Measurements from ENCODE around the gene HPCAL1. TPM values are rescaled to one million over a fixed set of nuclear protein-coding genes. Genes with fewer than 3 reads are reported as not detected.

The HPCAL1 gene
- total RNA-seq, 1 donor from 2014 or later = 62.4 TPM

GRCh38 chr2:10344105-10345066 lies 41.7 kb downstream of the HPCAL1 start:
- Mint-ChIP-seq H3K4me3 (no peak overlapping the region), H3K27ac (no peak overlapping the region), H3K9me3 (no peaks in the 10 kb centered on the region), H3K36me3 (ENCODE audit: low read depth) (peaks cover 4% of the 10 kb centered on the region), H3K4me1 (ENCODE audit: low read depth) (peaks cover 34% of the 10 kb centered on the region), H3K27me3 (ENCODE audit: insufficient read depth) (no peaks in the 10 kb centered on the region)
- DNase-seq (ENCODE audit: low spot score) = no peak
- intact Hi-C loops (cut with micrococcal nuclease) = no loop called here

- DNase-seq (ENCODE audit: low spot score) = no peak
- no peak overlapping the region for H3K4me3 Mint-ChIP-seq
- no peak overlapping the region for H3K27ac Mint-ChIP-seq
- H3K27me3 Mint-ChIP-seq (ENCODE audit: insufficient read depth) = no peaks in the 10 kb centered on the region
- H3K9me3 Mint-ChIP-seq = no peaks in the 10 kb centered on the region
- H3K36me3 Mint-ChIP-seq (ENCODE audit: low read depth) = peaks cover 4% of the 10 kb centered on the region
- intact Hi-C loops (cut with micrococcal nuclease) = no loop called here
- H3K4me1 Mint-ChIP-seq (ENCODE audit: low read depth) = peaks cover 27% of the 10 kb centered on the region
Measured at GRCh38 chr2:10345126-10345525, 42.4 kb downstream of the HPCAL1 start.

- H3K27ac Mint-ChIP-seq = no peak overlapping the region
- no peaks in the 10 kb centered on the region for H3K9me3 Mint-ChIP-seq
- H3K4me1 Mint-ChIP-seq (ENCODE audit: low read depth) = peaks cover 31% of the 10 kb centered on the region
- no peak for DNase-seq (ENCODE audit: low spot score)
- H3K27me3 Mint-ChIP-seq (ENCODE audit: insufficient read depth) = no peaks in the 10 kb centered on the region
- intact Hi-C loops (cut with micrococcal nuclease) = no loop called here
- H3K36me3 Mint-ChIP-seq (ENCODE audit: low read depth) = peaks cover 4% of the 10 kb centered on the region
- H3K4me3 Mint-ChIP-seq = no peak overlapping the region
Measured at GRCh38 chr2:10345813-10346212, 43.1 kb downstream of the HPCAL1 start.

GRCh38 chr2:10346929-10347561 lies 44.3 kb downstream of the HPCAL1 start:
- Mint-ChIP-seq H3K9me3 (no peaks in the 10 kb centered on the region), H3K4me1 (ENCODE audit: low read depth) (peaks cover 38% of the 10 kb centered on the region)
- intact Hi-C loops (cut with micrococcal nuclease) = no loop called here

GRCh38 chr2:10347562-10347948 lies 44.9 kb downstream of the HPCAL1 start:
- intact Hi-C loops (cut with micrococcal nuclease) = no loop called here

More at GRCh38 chr2:10346929-10347561, 44.3 kb downstream of the HPCAL1 start:
- H3K36me3 Mint-ChIP-seq (ENCODE audit: low read depth) = peaks cover 5% of the 10 kb centered on the region
- H3K27me3 Mint-ChIP-seq (ENCODE audit: insufficient read depth) = no peaks in the 10 kb centered on the region
- H3K27ac Mint-ChIP-seq = no peak overlapping the region
- no peak overlapping the region for H3K4me3 Mint-ChIP-seq
- no peak for DNase-seq (ENCODE audit: low spot score)

GRCh38 chr2:10348891-10349290 lies 46.2 kb downstream of the HPCAL1 start:
- Mint-ChIP-seq H3K4me1 (ENCODE audit: low read depth) (peaks cover 36% of the 10 kb centered on the region), H3K27ac (no peak overlapping the region), H3K27me3 (ENCODE audit: insufficient read depth) (no peaks in the 10 kb centered on the region), H3K9me3 (no peaks in the 10 kb centered on the region), H3K36me3 (ENCODE audit: low read depth) (peaks cover 9% of the 10 kb centered on the region), H3K4me3 (no peak overlapping the region)
- intact Hi-C loops (cut with micrococcal nuclease) = no loop called here
- no peak for DNase-seq (ENCODE audit: low spot score)

More at GRCh38 chr2:10347562-10347948, 44.9 kb downstream of the HPCAL1 start:
- Mint-ChIP-seq H3K27ac (no peak overlapping the region), H3K4me3 (no peak overlapping the region), H3K36me3 (ENCODE audit: low read depth) (peaks cover 9% of the 10 kb centered on the region), H3K9me3 (no peaks in the 10 kb centered on the region), H3K4me1 (ENCODE audit: low read depth) (peaks cover 42% of the 10 kb centered on the region), H3K27me3 (ENCODE audit: insufficient read depth) (no peaks in the 10 kb centered on the region)
- no peak for DNase-seq (ENCODE audit: low spot score)

GRCh38 chr2:10350761-10351160 lies 48.1 kb downstream of the HPCAL1 start:
- no peaks in the 10 kb centered on the region for H3K27me3 Mint-ChIP-seq (ENCODE audit: insufficient read depth)
- intact Hi-C loops (cut with micrococcal nuclease) = no loop called here
- peaks cover 28% of the 10 kb centered on the region for H3K4me1 Mint-ChIP-seq (ENCODE audit: low read depth)
- H3K9me3 Mint-ChIP-seq = no peaks in the 10 kb centered on the region
- H3K27ac Mint-ChIP-seq = no peak overlapping the region
- H3K36me3 Mint-ChIP-seq (ENCODE audit: low read depth) = peaks cover 5% of the 10 kb centered on the region
- H3K4me3 Mint-ChIP-seq = no peak overlapping the region
- DNase-seq (ENCODE audit: low spot score) = no peak

GRCh38 chr2:10352361-10352760 lies 49.7 kb downstream of the HPCAL1 start:
- peaks cover 24% of the 10 kb centered on the region for H3K4me1 Mint-ChIP-seq (ENCODE audit: low read depth)

GRCh38 chr2:10352972-10353371 lies 50.3 kb downstream of the HPCAL1 start:
- intact Hi-C loops (cut with micrococcal nuclease) = no loop called here
- Mint-ChIP-seq H3K27me3 (ENCODE audit: insufficient read depth) (no peaks in the 10 kb centered on the region), H3K9me3 (no peaks in the 10 kb centered on the region), H3K27ac (no peak overlapping the region), H3K36me3 (ENCODE audit: low read depth) (peaks cover 7% of the 10 kb centered on the region), H3K4me1 (ENCODE audit: low read depth) (peaks cover 24% of the 10 kb centered on the region), H3K4me3 (no peak overlapping the region)
- DNase-seq (ENCODE audit: low spot score) = no peak

More at GRCh38 chr2:10352361-10352760, 49.7 kb downstream of the HPCAL1 start:
- H3K9me3 Mint-ChIP-seq = no peaks in the 10 kb centered on the region
- no peak for DNase-seq (ENCODE audit: low spot score)
- no peaks in the 10 kb centered on the region for H3K27me3 Mint-ChIP-seq (ENCODE audit: insufficient read depth)
- H3K36me3 Mint-ChIP-seq (ENCODE audit: low read depth) = peaks cover 7% of the 10 kb centered on the region
- H3K27ac Mint-ChIP-seq = no peak overlapping the region
- H3K4me3 Mint-ChIP-seq = no peak overlapping the region
- intact Hi-C loops (cut with micrococcal nuclease) = no loop called here

- Mint-ChIP-seq H3K4me1 (ENCODE audit: low read depth) (peaks cover 24% of the 10 kb centered on the region), H3K27ac (no peak overlapping the region), H3K4me3 (no peak overlapping the region), H3K36me3 (ENCODE audit: low read depth) (peaks cover 7% of the 10 kb centered on the region), H3K27me3 (ENCODE audit: insufficient read depth) (no peaks in the 10 kb centered on the region), H3K9me3 (no peaks in the 10 kb centered on the region)
- no peak for DNase-seq (ENCODE audit: low spot score)
- intact Hi-C loops (cut with micrococcal nuclease) = no loop called here
Measured at GRCh38 chr2:10353931-10354330, 51.2 kb downstream of the HPCAL1 start.

GRCh38 chr2:10354399-10354798 lies 51.7 kb downstream of the HPCAL1 start:
- no peak for DNase-seq (ENCODE audit: low spot score)
- no peak overlapping the region for H3K27ac Mint-ChIP-seq
- no peaks in the 10 kb centered on the region for H3K9me3 Mint-ChIP-seq
- H3K4me3 Mint-ChIP-seq = no peak overlapping the region
- intact Hi-C loops (cut with micrococcal nuclease) = no loop called here
- H3K27me3 Mint-ChIP-seq (ENCODE audit: insufficient read depth) = no peaks in the 10 kb centered on the region
- H3K36me3 Mint-ChIP-seq (ENCODE audit: low read depth) = peaks cover 7% of the 10 kb centered on the region
- peaks cover 24% of the 10 kb centered on the region for H3K4me1 Mint-ChIP-seq (ENCODE audit: low read depth)

- DNase-seq (ENCODE audit: low spot score) = no peak
- H3K27me3 Mint-ChIP-seq (ENCODE audit: insufficient read depth) = no peaks in the 10 kb centered on the region
- peaks cover 20% of the 10 kb centered on the region for H3K4me1 Mint-ChIP-seq (ENCODE audit: low read depth)
- H3K36me3 Mint-ChIP-seq (ENCODE audit: low read depth) = peaks cover 7% of the 10 kb centered on the region
- intact Hi-C loops (cut with micrococcal nuclease) = no loop called here
- H3K27ac Mint-ChIP-seq = peak overlapping the region; percentile 48
- H3K9me3 Mint-ChIP-seq = no peaks in the 10 kb centered on the region
- no peak overlapping the region for H3K4me3 Mint-ChIP-seq
Measured at GRCh38 chr2:10355471-10356438, 53.1 kb downstream of the HPCAL1 start.

Measured in activated T-helper 1 cell treated with anti-CD3 and anti-CD28 coated beads, Interleukin-12 subunit alpha, Interleukin-12 subunit beta, Interleukin-2, Interleukin-4 antibody, amounts not matched to agents 30 ng/mL and 10 ng/mL and 1 ng/mL, durations not matched to agents 14 hours and 24 hours and 36 hours (primary cell).